Measurements from ENCODE around the gene HYAL3. TPM values are rescaled to one million over a fixed set of nuclear protein-coding genes. Genes with fewer than 3 reads are reported as not detected.
A peak's percentile ranks its signal among the peaks of the same experiment; 100 is the strongest.

The HYAL3 gene
- total and polyA plus RNA-seq, 2 of the 8 experiments (the other 6 are each of a cell fraction or from before 2014, with no cell fraction given): 3.2 to 12.2 TPM

- TF ChIP-seq EGR1 (IDR thresholded peaks at IDR 0.05; ENCODE audit: borderline replicate concordance, low read depth, low read length): peak; percentile 75; the same call in 1 of the 2 replicates
- TF ChIP-seq KDM5A (IDR thresholded peaks at IDR 0.05; ENCODE audit: low read length): no peak
- peak; percentile 94 for TF ChIP-seq ATF2 (IDR thresholded peaks at IDR 0.05; ENCODE audit: low read length)
- no peak for TF ChIP-seq CEBPB (IDR thresholded peaks at IDR 0.05; ENCODE audit: low read depth, low read length)
- TF ChIP-seq TEAD4 (IDR thresholded peaks at IDR 0.05; ENCODE audit: low read depth, low read length): 0 out of 2 replicates have a peak, but pooled peaks have one; percentile 5
Observed at GRCh38 chr3:50337175-50337861, 38.1 kb upstream of the HYAL3 start (continued).

All from H1 (cell line).